Measurements from ENCODE around the gene HIP1. TPM values are rescaled to one million over a fixed set of nuclear protein-coding genes. Genes with fewer than 3 reads are reported as not detected.
A peak's percentile ranks its signal among the peaks of the same experiment; 100 is the strongest.

Gene HIP1
- total RNA-seq, 1 donor from 2014 or later, result 14.0 TPM

DNA sequence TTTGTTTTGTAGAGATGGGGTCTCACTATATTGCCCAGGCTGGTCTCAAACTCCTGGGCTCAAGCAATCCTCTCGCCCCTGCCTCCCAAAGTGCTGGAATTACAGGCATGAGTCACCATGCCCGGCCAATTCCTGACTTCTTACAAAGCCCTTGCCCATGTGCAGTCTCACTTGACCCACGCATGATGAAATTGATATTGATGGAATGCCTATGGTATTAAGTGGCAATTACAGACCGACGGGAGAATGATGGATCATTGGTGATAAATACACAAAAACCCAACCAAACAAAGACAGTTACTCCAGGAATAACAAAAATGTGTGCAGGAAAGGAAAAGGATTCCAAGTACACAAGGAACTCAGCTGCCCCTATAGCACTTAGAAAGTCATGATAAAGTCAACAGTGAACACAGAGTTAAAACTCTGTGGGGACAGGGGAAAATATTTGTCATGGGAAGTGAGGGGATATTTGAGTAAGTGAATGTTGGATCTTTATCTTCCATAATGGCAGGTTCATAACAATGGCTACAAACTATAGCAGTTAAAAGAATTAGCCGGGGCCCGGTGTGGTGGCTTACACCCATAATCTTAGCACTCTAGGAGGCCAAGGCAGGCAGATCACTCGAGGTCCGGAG lies 21.6 kb downstream of the HIP1 start:
- Histone ChIP-seq H2AFZ (ENCODE audit: low read depth, low read length) (no peak overlapping the region), H3K36me3 (ENCODE audit: insufficient read depth, low read length) (no peaks in the 10 kb centered on the region), H3K27me3 (ENCODE audit: insufficient read depth, low read length) (no peaks in the 10 kb centered on the region), H3K4me3 (ENCODE audit: insufficient read depth, low read depth, low read length) (no peak overlapping the region), H3K9me3 (ENCODE audit: insufficient read depth, low read depth, low read length) (no peaks in the 10 kb centered on the region), H4K20me1 (ENCODE audit: insufficient read depth, low read length) (no peaks in the 10 kb centered on the region), H3K9ac (ENCODE audit: low read length) (no peak overlapping the region), H3K79me2 (ENCODE audit: insufficient read depth, low read length) (no peaks in the 10 kb centered on the region), H3K4me2 (ENCODE audit: low read length) (peak overlapping the region; percentile 39), H3K4me1 (ENCODE audit: insufficient read depth, low read length) (peaks cover 14% of the 10 kb centered on the region), H3K27ac (ENCODE audit: low read depth, low read length) (peak overlapping the region; percentile 45)
- Mint-ChIP-seq H3K27ac (ENCODE audit: unreplicated experiment) (no peak overlapping the region), H3K27me3 (ENCODE audit: low read depth, unreplicated experiment) (peaks cover 3% of the 10 kb centered on the region), H3K36me3 (ENCODE audit: low read depth, unreplicated experiment) (peaks cover 2% of the 10 kb centered on the region), H3K9me3 (ENCODE audit: unreplicated experiment) (peaks cover 6% of the 10 kb centered on the region), H3K4me1 (ENCODE audit: low read depth, unreplicated experiment) (peaks cover 16% of the 10 kb centered on the region), H3K4me3 (ENCODE audit: unreplicated experiment) (no peak overlapping the region)
- no peak for TF ChIP-seq EZH2 (IDR thresholded peaks at IDR 0.05; ENCODE audit: insufficient read depth, low read length)
- TF ChIP-seq, protein P1, sequence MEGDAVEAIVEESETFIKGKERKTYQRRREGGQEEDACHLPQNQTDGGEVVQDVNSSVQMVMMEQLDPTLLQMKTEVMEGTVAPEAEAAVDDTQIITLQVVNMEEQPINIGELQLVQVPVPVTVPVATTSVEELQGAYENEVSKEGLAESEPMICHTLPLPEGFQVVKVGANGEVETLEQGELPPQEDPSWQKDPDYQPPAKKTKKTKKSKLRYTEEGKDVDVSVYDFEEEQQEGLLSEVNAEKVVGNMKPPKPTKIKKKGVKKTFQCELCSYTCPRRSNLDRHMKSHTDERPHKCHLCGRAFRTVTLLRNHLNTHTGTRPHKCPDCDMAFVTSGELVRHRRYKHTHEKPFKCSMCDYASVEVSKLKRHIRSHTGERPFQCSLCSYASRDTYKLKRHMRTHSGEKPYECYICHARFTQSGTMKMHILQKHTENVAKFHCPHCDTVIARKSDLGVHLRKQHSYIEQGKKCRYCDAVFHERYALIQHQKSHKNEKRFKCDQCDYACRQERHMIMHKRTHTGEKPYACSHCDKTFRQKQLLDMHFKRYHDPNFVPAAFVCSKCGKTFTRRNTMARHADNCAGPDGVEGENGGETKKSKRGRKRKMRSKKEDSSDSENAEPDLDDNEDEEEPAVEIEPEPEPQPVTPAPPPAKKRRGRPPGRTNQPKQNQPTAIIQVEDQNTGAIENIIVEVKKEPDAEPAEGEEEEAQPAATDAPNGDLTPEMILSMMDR (IDR thresholded peaks at IDR 0.05; ENCODE audit: insufficient read depth, low read depth, low read length), result no peak
- peak; percentile 89 for DNase-seq (ENCODE audit: low read depth)
- FAIRE-seq, result no peak

DNA sequence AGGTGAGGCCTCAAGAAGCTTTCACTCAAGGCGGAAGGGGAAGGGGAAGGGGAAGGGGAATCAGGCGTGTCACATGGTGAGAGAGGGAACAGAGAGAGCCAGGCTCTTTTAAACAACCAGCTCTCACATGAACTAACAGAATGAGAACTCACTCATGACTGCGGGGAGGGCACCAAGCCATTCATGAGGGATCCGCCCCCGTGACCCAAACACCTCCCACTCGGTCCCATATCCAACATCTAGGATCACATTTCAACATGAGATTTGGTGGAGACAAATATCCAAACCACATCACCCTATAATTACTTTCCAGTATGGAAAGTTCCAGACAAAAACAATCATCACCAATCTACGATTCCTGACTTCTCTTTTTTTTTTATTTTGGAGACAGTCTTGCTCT lies 22.9 kb downstream of the HIP1 start:
- peaks cover 8% of the 10 kb centered on the region for H3K9me3 Mint-ChIP-seq (ENCODE audit: unreplicated experiment)
- DNase-seq (ENCODE audit: low read depth) (no peak), FAIRE-seq (no peak)
- peaks cover 27% of the 10 kb centered on the region for H3K4me1 Mint-ChIP-seq (ENCODE audit: low read depth, unreplicated experiment)
- no peak overlapping the region for H3K4me3 Mint-ChIP-seq (ENCODE audit: unreplicated experiment)
- Histone ChIP-seq H3K4me1 (ENCODE audit: insufficient read depth, low read length) (peaks cover 23% of the 10 kb centered on the region), H2AFZ (ENCODE audit: low read depth, low read length) (no peak overlapping the region), H3K4me3 (ENCODE audit: insufficient read depth, low read depth, low read length) (no peak overlapping the region), H3K9me3 (ENCODE audit: insufficient read depth, low read depth, low read length) (no peaks in the 10 kb centered on the region), H3K9ac (ENCODE audit: low read length) (no peak overlapping the region), H3K79me2 (ENCODE audit: insufficient read depth, low read length) (no peaks in the 10 kb centered on the region), H4K20me1 (ENCODE audit: insufficient read depth, low read length) (no peaks in the 10 kb centered on the region), H3K27me3 (ENCODE audit: insufficient read depth, low read length) (no peaks in the 10 kb centered on the region), H3K4me2 (ENCODE audit: low read length) (no peak overlapping the region), H3K27ac (ENCODE audit: low read depth, low read length) (no peak overlapping the region), H3K36me3 (ENCODE audit: insufficient read depth, low read length) (no peaks in the 10 kb centered on the region)
- TF ChIP-seq EZH2 (IDR thresholded peaks at IDR 0.05; ENCODE audit: insufficient read depth, low read length), result no peak
- TF ChIP-seq, protein P1 (IDR thresholded peaks at IDR 0.05; ENCODE audit: insufficient read depth, low read depth, low read length), result no peak
- peaks cover 3% of the 10 kb centered on the region for H3K27me3 Mint-ChIP-seq (ENCODE audit: low read depth, unreplicated experiment)
- H3K36me3 Mint-ChIP-seq (ENCODE audit: low read depth, unreplicated experiment), result peaks cover 4% of the 10 kb centered on the region
- H3K27ac Mint-ChIP-seq (ENCODE audit: unreplicated experiment), result no peak overlapping the region

Data from astrocyte (in vitro differentiated cells and primary cell).